Peyer's patch (tissue), 4 donors: ENCODE data around the gene CCDC167.

Experiments used
- CTCF ChIP-seq, 6 experiments: fragments of 450-650 bp in 4 of 6; fragments of 200-600 bp in 2 of 6; sonication (generic) in 1 of 6; IDR thresholded peaks; one replicate each; pipeline ENCODE4 v1.5.1; 2017 to 2019; ENCODE audit warnings: antibody characterized with exemption in 6 of 6, mild to moderate bottlenecking in 3 of 6, moderate library complexity in 1 of 6
- POLR2A ChIP-seq, 2 donors: fragments of 450-650 bp; IDR thresholded peaks; one replicate each; pipeline ENCODE4 v1.5.1; 2017; ENCODE audit warnings: antibody characterized with exemption in 2 of 2, mild to moderate bottlenecking in 2 of 2, moderate library complexity in 2 of 2

- TF ChIP-seq CTCF (IDR thresholded peaks at IDR 0.05) (no peak), POLR2A (IDR thresholded peaks at IDR 0.05) (no peak)
Observed at GRCh38 chr6:37523412-37523811, 23.7 kb upstream of the CCDC167 start.
